ENCODE results near the gene ACYP2.

- TF ChIP-seq, protein P1, sequence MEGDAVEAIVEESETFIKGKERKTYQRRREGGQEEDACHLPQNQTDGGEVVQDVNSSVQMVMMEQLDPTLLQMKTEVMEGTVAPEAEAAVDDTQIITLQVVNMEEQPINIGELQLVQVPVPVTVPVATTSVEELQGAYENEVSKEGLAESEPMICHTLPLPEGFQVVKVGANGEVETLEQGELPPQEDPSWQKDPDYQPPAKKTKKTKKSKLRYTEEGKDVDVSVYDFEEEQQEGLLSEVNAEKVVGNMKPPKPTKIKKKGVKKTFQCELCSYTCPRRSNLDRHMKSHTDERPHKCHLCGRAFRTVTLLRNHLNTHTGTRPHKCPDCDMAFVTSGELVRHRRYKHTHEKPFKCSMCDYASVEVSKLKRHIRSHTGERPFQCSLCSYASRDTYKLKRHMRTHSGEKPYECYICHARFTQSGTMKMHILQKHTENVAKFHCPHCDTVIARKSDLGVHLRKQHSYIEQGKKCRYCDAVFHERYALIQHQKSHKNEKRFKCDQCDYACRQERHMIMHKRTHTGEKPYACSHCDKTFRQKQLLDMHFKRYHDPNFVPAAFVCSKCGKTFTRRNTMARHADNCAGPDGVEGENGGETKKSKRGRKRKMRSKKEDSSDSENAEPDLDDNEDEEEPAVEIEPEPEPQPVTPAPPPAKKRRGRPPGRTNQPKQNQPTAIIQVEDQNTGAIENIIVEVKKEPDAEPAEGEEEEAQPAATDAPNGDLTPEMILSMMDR (IDR thresholded peaks at IDR 0.05) = no peak
- TF ChIP-seq POLR2AphosphoS5 (IDR thresholded peaks at IDR 0.05) = no peak
Measured at GRCh38 chr2:54097124-54097523, 18.3 kb upstream of the ACYP2 start.
